Lung microvascular endothelial cell (primary cell): ENCODE results near the gene FOXP2. TPM values are rescaled to one million over a fixed set of nuclear protein-coding genes. Genes with fewer than 3 reads are reported as not detected.
"Not testable (repeated sequence)": the region's sequence is repeated elsewhere in the genome, so short reads cannot be mapped to it uniquely, and the experiment has no call there.

Experiments
- DNase-seq, 2 donors: peaks; one replicate each; pipeline versions ENCODE4 v3.0.0 to v3.0.0-alpha.2; 2010; ENCODE audit warnings: low read depth in 2 of 2
- total RNA-seq: library from RNA; depleted of rRNA; stranded (reverse); fragments of >200 nt; gene quantifications from 2 replicates; pipeline ENCODE4 v1.2.1, GENCODE V29; 2014

The FOXP2 gene
- total RNA-seq, 1 donor from 2014 or later: 13.7 TPM

DNA sequence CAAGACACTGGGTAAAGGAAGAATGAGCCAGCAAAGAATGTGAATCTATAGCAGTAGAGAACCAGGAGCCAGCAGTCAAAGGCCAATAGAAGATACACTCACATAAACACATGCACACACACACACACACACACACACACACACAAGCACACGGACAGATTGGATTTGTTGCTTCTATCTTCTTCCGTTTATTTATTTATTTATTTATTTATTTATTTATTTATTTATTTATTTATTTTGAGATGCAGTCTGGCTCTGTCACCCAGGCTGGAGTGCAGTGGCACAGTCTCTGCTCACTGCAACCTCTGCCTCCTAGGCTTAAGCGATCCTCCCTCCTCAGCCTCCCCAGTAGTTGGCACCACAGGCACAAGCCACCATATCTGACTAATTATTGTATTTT is 166.3 kb downstream of the FOXP2 start:
- not testable (repeated sequence) for DNase-seq

DNA sequence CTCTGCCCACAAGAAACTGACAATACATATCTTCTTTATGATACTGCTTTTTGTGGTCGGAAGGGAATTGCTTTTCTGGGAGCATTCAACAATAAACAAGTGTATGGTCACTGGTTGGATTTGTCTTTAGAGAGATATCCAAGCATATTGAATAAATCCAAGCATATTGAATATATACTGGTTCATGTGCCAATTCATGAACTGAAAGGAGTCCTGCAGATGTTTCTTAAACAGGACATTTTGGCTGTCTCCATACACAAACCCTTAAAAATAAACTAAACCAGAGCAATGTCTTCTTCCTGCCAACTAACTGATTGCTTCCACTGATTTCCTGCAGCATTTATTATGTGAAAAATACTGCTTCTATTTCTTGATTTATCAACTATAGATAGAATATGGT is 173.9 kb downstream of the FOXP2 start:
- DNase-seq: no peak

DNA sequence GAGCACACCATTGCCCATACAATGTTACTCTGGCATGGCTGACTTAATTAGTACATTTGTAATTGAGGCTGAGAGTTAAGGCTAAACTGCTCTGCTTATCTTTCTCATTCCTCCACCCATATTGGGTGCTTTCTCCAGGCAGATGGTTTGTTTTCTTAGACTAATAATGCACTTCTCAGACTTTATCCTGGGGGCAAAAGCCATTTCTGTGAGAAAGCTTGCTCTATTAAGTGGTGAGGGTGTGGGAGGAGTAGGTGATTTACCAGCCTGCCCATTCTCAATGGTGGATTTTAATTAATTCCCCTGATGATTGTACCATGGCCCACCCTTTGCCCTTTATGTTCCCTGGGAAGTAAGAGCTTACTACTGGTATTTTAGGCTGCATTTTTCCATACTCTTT is 174.8 kb downstream of the FOXP2 start:
- no peak for DNase-seq

DNA sequence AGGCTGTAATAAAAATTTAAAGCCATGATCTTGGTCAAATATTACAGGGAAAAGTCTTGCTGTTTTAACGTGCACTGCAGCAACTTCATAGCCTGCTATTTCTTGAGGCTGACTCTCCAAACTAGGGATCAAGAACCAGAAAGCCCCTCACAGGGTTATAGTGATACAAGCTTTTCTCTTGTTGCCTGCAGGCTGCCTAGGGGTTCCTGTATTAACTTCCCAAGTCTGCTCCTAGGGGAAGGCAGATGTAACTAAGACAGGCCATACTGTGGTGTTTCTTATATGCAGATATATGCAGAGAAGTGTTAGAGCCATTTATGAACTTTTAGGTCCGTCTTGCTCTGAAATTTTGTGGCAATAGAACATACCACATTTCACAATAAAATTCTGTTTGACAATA is 175.7 kb downstream of the FOXP2 start:
- DNase-seq: no peak

DNA sequence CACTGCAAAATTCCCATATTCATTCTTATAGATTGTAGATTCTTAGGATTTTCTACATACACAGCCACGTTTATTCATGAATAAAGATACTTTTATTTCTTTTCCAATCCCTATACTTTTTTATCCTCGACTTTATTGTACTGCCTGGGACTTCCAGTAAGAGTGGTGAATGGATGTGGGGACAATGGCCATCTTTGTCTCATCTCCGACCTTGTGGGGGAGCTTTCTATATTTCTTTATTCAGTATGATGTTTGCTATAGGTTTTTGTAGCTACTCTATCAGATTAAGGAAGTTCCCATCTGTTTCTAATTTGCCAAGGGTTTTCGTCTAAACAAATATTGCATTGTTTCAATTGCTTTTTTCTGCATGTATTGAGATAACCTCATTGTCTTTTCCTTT is 184.3 kb downstream of the FOXP2 start:
- DNase-seq: no peak

DNA sequence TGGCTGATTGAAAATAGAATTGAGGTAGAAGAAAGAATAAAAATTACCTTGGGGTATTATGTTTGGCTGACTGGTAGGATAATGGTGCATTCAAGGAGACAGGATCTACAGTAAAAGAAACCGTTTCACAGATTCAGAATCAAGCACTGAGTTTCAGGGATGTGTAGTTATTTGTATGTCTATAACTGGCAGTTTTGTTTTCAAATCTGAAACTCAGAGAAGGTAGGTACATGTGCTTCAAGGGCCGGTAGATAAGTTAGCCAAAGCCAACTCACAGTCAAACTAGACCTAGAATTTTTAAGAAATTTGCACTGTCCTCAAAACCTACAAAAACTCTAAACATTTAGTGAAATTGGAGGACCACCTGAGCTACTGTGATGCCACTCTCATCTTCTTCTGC is 191.5 kb downstream of the FOXP2 start:
- DNase-seq: no peak

DNA sequence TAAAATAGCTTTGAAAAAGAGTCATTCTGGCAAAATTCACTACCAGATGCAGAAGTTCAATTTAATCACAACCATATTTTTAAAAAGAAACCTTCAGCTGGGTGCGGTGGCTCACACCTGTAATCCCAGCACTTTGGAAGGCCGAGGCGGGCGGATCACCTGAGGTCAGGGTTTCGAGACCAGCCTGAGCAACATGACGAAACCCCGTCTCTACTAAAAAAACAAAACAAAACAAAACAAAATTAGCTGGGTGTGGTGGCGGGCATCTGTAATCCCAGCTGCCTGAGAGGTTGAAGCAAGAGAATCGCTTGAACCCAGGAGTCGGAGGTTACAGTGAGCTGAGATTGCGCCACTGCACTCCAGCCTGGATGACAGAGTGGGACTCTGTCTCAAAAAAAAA is 194.2 kb downstream of the FOXP2 start:
- DNase-seq: not testable (repeated sequence)

DNA sequence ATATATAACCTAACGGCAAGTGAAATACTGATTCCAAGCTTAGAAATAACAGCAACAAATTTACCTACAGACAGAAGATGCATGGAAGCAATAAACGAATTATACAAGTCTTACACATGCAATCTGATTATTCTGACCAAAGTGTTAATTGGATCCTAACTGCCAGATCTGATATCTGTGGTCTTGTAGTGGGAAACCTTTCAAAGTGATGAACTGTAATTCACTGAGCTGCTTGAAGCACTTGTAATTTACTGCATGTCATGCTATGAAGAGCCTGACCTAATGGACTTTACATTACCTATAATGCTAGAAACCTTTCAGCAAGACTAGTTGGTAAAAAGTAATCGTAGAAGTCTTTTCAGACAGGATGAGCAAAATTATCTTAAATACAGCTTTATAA is 205.6 kb downstream of the FOXP2 start:
- DNase-seq: no peak

DNA sequence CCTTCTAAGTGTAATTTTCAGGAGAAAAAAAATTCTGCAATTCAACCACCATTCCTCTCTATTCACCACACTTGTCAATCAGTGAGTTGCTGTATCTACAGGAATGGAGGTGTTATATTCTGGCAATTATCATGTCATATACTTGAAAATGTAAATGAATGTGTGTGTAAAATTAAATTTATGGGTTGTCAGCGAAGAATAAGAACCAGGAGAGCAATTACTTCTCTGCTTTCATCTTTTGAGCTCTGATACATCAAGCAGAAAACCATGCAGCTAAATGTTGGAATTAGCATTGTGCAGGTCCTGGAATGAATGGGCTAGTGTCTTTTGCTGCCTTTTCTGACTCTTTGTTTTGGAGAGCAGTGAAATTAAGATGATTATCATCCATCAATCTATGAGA is 207.6 kb downstream of the FOXP2 start:
- DNase-seq: no peak

DNA sequence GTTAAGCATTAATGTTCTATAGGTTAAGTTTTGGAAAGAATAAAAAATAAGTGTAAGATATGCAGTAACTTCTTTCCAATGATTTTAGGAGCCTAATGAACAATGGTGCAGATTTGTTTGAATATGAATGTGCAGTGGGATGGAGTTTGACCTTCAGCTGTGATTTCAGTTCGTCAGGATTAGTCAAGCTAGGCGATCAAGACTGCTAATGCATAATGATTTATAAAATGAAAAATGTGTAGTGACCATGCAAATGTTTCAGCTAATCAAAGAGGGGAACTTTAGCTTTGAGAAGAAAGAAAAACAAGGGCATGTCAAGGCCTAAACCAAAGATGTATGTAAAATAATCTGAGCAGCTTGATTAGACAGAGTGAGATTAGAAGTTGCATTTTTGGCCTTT is 208.5 kb downstream of the FOXP2 start:
- DNase-seq: no peak

DNA sequence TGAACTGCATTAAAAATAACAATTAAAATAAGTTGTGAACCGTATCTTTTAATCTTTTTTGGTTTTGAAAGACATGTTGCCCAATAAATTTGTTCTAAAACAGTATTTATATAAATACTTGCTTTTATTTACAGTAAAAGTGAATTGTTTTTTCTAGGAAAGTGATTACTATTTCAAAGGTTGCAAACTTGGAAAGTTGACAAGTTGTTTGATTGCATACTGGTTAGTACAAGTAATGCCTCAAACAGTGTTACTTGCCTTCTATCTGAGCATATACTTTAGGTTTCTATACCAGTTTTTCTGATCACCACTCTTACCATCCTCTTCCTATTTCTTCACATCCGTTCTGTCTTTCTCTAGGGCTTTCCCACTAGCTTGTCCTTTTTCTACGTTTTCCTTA is 212.6 kb downstream of the FOXP2 start:
- DNase-seq: no peak

DNA sequence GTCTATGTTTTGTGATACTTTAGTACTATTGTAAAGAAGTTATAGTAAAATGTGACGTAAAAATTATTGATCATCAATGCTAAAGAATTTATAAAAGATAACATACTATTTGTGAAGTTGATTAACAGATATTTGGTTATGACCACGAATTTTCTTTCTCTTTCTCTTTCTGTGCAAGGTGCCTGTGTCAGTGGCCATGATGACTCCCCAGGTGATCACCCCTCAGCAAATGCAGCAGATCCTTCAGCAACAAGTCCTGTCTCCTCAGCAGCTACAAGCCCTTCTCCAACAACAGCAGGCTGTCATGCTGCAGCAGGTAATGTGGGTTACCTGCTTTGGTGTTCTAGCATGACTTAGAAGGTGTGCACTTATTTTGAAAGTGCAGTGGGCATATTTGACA is 213.7 kb downstream of the FOXP2 start:
- DNase-seq: no peak

DNA sequence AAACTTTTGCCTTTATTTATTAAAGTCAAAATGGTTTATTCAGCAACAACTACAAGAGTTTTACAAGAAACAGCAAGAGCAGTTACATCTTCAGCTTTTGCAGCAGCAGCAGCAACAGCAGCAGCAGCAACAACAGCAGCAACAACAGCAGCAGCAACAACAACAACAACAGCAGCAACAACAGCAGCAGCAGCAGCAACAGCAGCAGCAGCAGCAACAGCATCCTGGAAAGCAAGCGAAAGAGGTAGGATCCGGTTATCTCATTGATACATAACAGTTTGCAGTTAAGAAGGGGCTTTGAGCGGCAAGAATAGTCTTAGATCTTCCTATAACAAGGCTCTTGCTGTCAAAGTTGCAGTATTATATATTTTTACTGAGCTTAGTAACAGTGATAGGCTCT is 215.1 kb downstream of the FOXP2 start:
- DNase-seq: no peak

DNA sequence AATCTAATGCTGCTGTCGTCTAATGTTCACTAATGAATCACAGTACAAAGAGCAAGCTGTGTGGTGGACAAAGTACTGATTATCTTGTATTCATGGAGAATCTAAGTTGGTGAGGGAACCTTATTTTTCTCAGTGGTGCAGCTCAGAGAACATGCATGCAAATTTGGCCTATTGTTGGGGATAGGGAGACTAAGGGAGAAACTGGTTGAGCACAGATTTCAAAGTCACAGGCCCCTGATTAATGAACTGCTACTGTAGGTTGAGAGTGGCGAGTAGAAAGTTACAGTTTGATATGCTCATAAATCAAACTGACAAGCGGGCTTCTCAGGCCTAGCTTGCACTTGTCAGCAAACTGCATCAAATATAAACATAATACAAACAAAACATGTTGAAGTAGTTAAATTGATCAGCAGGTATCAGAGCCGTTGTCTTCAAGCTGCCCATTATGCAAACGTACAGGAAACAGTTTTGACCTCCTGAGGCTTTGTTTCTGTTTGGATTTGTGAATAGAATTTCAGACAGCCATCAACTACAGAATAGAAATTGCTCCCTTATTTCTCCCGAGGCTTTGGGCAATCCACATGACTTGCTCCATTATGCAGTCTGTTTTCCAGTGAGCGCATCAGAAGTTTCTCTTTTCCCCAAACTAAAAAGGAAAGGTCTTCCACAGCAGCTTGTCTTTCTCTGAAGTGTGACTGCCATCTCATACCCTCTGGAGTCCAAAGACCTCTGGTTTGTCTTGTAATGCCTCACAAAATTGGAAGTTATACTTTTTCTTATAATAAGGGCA is 215.8 kb downstream of the FOXP2 start:
- DNase-seq: no peak

DNA sequence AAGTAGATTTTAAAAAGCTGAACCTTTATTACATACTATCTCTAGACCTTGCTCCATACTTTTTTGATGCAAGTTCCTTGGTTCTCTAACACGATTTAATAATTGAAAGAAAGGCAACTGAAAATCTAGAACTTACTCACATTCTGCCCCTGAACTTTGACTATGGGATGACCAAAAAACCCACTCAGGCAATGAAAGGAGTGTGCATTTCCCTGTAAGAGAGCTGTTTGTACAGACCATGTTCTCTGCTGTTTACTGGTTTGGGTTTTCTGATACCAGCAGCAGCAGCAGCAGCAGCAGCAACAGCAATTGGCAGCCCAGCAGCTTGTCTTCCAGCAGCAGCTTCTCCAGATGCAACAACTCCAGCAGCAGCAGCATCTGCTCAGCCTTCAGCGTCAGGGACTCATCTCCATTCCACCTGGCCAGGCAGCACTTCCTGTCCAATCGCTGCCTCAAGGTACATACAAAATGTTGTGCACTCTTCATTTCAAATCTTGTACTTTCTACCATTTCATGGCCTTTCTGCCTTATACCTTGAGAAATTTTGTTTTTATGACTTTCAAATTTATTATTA is 216.7 kb downstream of the FOXP2 start:
- DNase-seq: no peak

DNA sequence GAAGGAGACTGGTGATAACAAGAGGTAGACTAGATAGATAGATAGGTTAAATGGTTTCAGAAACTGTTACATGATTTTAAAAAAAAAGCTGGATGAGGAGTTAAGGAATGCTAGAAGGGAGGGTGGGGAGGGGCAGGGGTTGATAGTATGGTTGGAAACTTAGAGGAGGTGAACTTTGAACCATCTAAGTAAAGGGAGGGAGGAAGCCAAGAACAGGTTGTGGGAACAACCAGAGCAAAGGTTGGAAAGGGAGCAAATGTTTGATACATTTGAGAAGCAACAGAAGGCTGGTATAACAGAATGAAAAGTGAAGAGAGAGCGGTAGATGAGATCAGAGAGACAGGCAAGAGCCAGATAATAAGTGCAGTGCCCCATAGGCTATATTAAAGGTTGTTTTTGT is 224.8 kb downstream of the FOXP2 start:
- no peak for DNase-seq

DNA sequence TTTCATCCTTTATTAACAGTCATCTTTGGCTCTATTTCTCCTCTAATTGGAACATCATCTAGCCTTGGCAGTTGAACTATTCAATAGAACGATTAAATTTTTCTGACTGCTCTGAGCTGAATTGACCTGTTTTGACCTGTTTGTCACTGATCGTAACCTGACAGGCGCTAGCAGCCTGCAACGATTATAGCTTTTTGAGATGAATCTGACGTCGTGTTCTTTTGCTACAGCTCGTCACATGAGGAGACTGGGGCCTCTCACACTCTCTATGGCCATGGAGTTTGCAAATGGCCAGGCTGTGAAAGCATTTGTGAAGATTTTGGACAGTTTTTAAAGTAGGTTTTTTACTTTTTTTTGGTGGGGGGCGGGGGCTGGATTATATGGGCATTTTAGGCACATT is 229.8 kb downstream of the FOXP2 start:
- DNase-seq: no peak

DNA sequence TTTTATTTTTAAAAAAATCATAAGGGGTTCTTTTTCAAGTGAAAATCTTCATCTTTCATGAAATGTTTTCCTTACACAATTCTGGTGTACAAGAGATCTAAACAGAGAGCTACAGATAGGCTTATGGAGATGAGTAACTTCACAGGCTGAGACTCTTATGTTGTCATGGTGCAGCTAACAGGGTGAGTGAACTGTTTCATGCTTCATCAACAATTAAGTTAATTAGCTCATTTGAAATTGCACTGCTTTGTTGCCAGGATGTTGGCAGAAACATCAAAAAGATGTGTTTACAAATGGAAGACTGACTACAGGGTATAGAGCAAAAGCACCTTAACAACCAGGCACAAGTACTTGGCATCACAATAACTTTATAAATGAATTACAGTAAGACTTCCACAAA is 230.8 kb downstream of the FOXP2 start:
- no peak for DNase-seq

DNA sequence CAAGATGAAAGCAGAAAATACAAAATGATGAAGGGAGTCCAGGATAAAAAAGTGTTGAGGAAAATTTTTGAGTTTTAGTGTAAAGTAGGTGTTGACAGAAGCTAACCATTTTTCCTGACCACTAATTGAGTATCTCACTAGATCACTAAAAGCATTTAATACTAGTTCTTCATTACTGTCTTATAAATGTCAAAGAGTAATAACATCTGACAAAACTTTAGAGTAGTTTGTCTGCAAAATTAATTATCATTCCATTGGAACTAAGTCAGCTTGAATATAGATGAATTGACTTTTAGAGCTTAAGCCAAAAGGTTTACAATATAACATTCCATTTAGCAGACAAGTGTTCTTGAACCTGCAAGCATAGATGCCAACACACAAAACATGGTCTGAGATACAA is 232.9 kb downstream of the FOXP2 start:
- no peak for DNase-seq

DNA sequence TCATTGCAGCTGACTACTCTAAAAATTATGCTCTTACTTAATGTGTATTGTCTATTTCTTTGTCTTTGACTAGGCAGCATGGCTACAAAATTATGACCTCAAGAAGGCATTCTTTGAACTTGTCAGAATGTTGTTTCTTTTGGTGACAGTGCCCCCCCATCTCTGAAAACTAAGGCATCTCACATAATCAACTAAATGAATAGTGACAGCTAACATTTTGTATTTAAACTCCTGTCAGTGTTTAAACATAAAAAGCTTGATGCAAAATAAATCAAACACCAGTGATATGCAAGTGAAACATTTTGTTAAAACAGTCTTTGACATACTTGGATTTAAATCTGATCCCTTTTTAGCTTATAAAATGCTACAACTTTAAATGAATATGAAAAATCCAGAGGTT is 233.5 kb downstream of the FOXP2 start:
- DNase-seq: no peak

DNA sequence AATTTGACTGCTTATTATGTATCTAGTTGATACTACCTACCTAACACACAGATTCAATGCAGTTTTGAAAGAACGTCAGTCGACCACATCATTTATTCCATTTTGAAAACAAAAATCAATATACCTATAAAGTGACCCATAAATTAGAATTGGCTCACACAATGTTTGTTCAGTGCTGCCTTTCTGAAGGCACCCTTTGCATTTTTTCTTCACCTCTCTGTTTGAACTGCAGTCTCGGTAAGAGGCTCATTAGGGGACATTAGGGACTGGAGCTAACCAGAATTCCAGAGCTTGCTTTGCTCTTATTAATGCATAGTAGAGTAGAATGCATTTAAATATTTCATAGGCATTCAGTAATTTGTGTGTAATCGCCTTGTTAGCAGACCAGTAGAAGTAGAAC is 234.1 kb downstream of the FOXP2 start:
- no peak for DNase-seq

DNA sequence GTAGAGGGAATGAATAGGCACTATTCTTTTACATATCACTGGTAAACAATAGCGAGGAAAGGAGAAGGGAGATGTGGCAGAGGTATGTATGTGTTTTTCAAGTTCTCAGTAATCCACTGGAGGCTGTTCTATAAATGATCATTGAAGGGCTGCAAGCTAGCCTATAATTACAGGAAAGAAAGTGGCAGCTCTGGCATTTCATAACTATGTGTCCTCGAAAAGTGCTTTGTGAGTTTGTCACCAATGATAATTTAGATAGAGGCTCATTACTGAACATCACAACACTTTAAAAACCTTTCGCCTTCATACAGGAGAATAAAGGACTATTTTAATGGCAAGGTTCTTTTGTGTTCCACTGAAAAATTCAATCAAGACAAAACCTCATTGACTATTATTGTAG is 235.1 kb downstream of the FOXP2 start:
- DNase-seq: no peak

DNA sequence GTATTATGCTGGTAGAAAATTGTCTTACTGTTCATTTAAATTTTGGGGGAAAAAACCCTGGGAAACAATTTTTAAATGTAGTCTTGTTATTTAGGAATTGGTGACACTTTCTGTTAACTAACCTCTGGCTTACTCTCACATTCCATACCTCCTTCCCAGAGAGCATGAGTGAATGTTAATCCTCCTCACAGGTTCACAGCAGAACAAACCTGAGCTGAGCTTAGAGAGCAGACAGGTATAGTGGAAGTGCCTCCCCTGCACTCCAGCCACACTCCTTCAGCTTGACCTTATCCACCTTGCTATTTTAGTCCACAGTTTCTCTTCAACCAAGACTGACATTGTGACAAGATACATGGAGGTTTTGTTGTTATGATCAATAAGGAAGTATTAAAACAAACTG is 235.9 kb downstream of the FOXP2 start:
- no peak for DNase-seq

DNA sequence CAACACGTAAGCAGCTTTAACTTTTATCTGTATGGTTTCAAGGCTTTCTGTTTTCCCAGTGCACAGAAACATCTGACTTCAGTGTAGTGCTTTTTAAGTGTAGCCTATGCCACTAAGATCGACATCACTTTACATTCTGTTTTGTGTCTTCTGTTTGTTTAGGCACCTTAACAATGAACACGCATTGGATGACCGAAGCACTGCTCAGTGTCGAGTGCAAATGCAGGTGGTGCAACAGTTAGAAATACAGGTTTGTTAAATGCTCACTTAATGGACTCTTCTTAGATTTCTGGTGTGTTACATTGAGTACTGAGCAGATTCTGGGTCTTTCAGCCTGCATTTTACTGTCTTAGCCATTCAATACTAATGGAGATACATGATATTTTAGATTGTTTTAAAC is 237.4 kb downstream of the FOXP2 start:
- DNase-seq: no peak
